H54 (cell line): ENCODE data around the gene PTPRH.

Source experiments
- DNase-seq: peaks from one replicate; pipeline ENCODE4 v3.0.0; 2011; ENCODE audit warnings: low spot score, mixed read lengths; ENCODE audit not compliant: insufficient read length
- FAIRE-seq: peaks from 3 replicates; lab custom pipeline; 2011; peaks lifted over from hg19 to GRCh38; lab: Jason Lieb, UNC
- POLR2A ChIP-seq: IDR thresholded peaks from 2 replicates; pipeline ENCODE4 v1.6.1; 2011; ENCODE audit warnings: low read depth, mild to moderate bottlenecking, low read length

Gene PTPRH

GRCh38 chr19:55250262-55251036 lies 41.1 kb upstream of the PTPRH start:
- TF ChIP-seq POLR2A, result no peak
- no peak for FAIRE-seq

DNA sequence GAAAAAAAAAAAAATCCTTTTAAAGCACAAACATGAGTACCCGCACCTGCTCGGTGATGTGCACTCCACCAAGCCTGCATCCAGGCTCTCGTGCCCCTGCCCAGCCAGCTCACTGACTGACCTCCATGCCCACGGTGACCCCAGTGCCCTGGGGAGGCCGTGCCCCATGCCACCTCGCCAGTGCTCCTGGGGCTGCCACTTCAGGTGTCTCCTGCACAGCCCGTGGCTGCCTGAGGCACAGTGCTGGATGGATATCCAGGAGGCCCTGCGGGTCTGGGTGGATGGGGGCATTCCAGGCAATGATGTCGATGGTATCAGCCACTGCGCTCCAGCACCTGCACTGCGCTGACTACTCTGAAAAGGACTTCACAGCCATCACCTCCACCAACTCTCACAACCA lies 40.5 kb upstream of the PTPRH start:
- FAIRE-seq (no peak), DNase-seq (no peak)
- no peak for TF ChIP-seq POLR2A

More at GRCh38 chr19:55250262-55251036, 41.1 kb upstream of the PTPRH start:
- DNase-seq, result no peak

- no peak for DNase-seq
- FAIRE-seq, result no peak
- no peak for TF ChIP-seq POLR2A
These were observed 39.4 kb upstream of the PTPRH start for GRCh38 chr19:55248704-55249103.

DNA sequence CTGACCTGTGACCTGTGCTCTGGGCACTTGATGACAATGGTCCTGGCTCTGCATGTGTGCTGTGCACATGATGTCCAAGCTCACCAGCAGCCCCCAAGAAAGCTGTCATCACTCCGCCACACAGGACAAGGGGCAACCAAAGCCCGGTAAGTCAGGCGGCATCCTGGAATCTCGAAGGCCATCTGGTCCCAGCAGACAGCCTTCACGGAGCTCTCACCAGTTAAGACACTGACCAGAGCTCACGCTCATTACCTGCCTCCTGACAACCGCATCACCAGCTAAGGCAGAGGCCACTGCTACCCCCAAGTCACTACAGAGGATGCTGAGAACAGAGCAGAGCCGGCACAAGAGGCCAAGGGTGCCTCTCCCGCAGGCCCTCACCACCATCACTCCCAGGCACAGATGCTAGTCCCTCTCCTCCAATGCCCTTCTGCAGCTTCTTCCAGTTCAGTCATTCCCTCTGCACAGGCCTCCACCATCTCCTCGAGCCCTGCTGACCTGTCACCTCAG lies 38.9 kb upstream of the PTPRH start:
- TF ChIP-seq POLR2A, result no peak
- DNase-seq (no peak), FAIRE-seq (no peak)

GRCh38 chr19:55247621-55248099 lies 38.4 kb upstream of the PTPRH start:
- TF ChIP-seq POLR2A, result no peak
- DNase-seq (no peak), FAIRE-seq (no peak)

GRCh38 chr19:55246462-55247451 lies 37.5 kb upstream of the PTPRH start:
- no peak for TF ChIP-seq POLR2A
- no peak for DNase-seq
- FAIRE-seq, result no peak

DNA sequence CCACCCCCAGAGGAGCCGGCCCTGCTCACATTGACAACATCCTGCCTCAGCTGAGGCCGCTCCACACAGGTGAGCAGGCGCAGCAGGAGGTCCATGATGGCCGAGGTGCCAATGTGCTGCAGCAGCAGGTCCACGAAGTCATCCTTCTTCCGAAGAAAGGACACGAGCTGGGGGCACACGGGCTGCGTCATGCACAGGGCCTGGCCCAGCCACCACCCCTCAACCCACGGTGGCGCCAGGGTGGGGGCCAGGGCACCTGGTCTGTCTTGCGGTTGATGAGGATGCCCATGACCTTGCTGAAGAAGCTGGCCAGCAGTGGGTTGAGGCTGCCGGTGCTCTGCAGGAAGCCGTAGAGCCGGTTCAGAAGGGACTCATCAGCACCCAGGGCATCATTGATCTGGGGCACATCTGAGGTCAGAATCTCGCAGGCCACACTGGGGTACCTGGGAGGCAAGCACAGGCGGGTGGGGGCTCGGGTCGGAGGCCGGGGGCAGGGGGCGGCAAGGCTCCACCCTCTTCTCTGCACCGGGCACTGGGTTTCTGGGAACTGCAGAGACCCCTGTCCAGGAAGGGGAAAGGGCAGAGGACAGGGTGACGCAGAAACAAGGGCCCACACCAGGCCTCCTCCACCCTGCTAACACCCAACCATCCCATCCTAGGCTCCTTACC lies 36.1 kb upstream of the PTPRH start:
- TF ChIP-seq POLR2A, result no peak
- DNase-seq (no peak), FAIRE-seq (no peak)

DNA sequence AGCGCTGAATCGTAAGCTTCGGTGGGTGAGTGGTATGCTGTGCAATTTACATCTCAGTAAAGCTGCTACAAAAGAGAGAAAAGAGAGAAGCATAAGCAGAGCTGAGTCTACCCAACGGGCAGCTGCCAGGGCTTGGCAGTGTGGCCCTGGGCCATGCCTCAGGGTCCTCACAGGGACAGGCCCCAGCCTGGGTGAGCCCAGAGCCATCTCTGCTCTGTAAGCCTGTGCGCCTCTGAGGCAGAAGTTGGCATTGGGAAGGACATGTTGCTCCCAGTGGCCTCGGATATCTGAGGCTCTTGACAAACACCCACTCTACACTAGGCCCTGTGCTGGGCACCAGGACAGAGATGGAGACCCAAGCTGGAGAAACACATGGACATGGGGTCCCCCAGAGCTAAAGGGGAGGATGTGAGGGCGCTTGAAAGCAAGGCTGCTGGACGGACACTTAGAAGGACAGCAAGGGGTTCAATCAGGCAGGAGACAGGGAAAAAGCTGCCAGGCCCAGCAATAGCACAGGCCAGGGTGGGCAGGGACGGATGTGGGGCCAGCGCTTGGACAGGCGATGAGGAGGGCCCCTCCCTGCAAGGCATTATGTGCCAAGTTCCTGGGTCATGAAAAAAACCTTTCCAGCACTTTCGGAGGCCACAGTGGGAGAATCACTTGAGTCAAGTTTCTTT lies 34.8 kb upstream of the PTPRH start:
- TF ChIP-seq POLR2A, result no peak
- DNase-seq (no peak), FAIRE-seq (no peak)

- no peak for TF ChIP-seq POLR2A
- DNase-seq (no peak), FAIRE-seq (no peak)
These were observed 33.2 kb upstream of the PTPRH start for GRCh38 chr19:55242517-55242916.

DNA sequence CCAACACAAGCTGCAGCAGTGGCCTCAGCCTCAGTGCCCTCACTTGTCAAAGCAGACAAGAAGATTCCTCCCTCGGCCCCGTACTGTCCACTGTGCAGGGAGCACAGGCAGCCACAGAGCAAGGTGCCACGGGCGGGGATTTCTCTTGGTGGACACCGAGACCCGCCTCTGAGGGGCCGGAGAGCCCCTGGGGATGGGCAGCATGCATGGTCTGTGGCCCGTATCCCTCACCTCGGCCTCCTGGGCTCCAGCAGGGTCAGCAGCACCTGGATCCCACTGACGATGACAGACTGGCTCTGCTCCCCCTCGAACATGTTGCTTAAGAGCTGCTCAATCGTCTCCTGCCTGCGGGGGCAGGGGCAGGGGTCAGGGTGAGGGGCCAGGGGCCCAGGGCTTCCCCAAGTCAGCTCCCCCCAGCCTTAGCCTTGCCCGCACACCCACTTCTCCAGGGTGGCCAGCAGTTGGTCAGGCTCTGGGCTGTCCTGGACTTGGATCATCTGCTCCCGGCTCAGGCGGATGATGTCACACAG lies 32.7 kb upstream of the PTPRH start:
- no peak for TF ChIP-seq POLR2A
- FAIRE-seq (no peak), DNase-seq (no peak)

GRCh38 chr19:55241143-55241934 lies 32.0 kb upstream of the PTPRH start:
- TF ChIP-seq POLR2A, result no peak
- no peak for DNase-seq
- no peak for FAIRE-seq

GRCh38 chr19:55240713-55241020 lies 31.4 kb upstream of the PTPRH start:
- no peak for TF ChIP-seq POLR2A
- no peak for FAIRE-seq

More at GRCh38 chr19:55240713-55241020, 31.4 kb upstream of the PTPRH start:
- DNase-seq, result no peak
